HepG2 (cell line): ENCODE results near the gene CBFA2T2. TPM values are rescaled to one million over a fixed set of nuclear protein-coding genes. Genes with fewer than 3 reads are reported as not detected.
A peak's percentile ranks its signal among the peaks of the same experiment; 100 is the strongest.

Source experiments
- ATF1 ChIP-seq: IDR thresholded peaks from 2 replicates; pipeline ENCODE4 v1.6.1; 2016; ENCODE audit warnings: mild to moderate bottlenecking, control low read depth
- HMG20B ChIP-seq: conservative IDR thresholded peaks from 2 replicates; pipeline ENCODE4 v1.6.1; 2016; ENCODE audit warnings: missing genetic modification reagents, missing compliant biosample characterization
- MYC ChIP-seq: sonication (generic); formaldehyde crosslinking; IDR thresholded peaks from 2 replicates; pipeline ENCODE4 v1.9.0; 2021; ENCODE audit warnings: missing genetic modification reagents, borderline replicate concordance
- NFYC ChIP-seq: IDR thresholded peaks from 2 replicates; pipeline ENCODE4 v1.6.1; 2016; ENCODE audit warnings: missing genetic modification reagents, missing compliant biosample characterization
- SALL2 ChIP-seq: sonication (generic); formaldehyde crosslinking; IDR thresholded peaks from 2 replicates; pipeline ENCODE4 v1.8.1; 2023; ENCODE audit warnings: mild to moderate bottlenecking, missing genetic modification reagents, inconsistent platforms
- SMARCE1 ChIP-seq: fragments of 450-650 bp; IDR thresholded peaks from 2 replicates; pipeline ENCODE4 v1.6.1; 2017; ENCODE audit warnings: borderline replicate concordance
- SNAPC2 ChIP-seq: sonication (generic); formaldehyde crosslinking; IDR thresholded peaks from 2 replicates; pipeline ENCODE4 v1.8.1; 2022; ENCODE audit warnings: mild to moderate bottlenecking, missing genetic modification reagents
- STAT5B ChIP-seq: sonication (generic); formaldehyde crosslinking; IDR thresholded peaks from 2 replicates; pipeline ENCODE4 v1.4.0; 2020; ENCODE audit warnings: missing genetic modification reagents
- TFDP1 ChIP-seq: IDR thresholded peaks from 2 replicates; pipeline ENCODE4 v1.6.1; 2016; ENCODE audit warnings: missing compliant biosample characterization, missing genetic modification reagents, borderline replicate concordance
- ZFYVE20 ChIP-seq: sonication (generic); formaldehyde crosslinking; IDR thresholded peaks from 2 replicates; pipeline ENCODE4 v1.8.0; 2023; ENCODE audit warnings: low read depth, mild to moderate bottlenecking, moderate library complexity, missing genetic modification reagents, borderline replicate concordance
- ZNF275 ChIP-seq: sonication (generic); formaldehyde crosslinking; IDR thresholded peaks from 2 replicates; pipeline ENCODE4 v1.8.0; 2022; ENCODE audit warnings: missing genetic modification reagents, mild to moderate bottlenecking, inconsistent platforms, borderline replicate concordance
- ZNF280B ChIP-seq: sonication (generic); formaldehyde crosslinking; IDR thresholded peaks from 2 replicates; pipeline ENCODE4 v1.5.0; 2020; ENCODE audit warnings: missing genetic modification reagents, mild to moderate bottlenecking, borderline replicate concordance
- ZNF335 ChIP-seq: sonication (generic); formaldehyde crosslinking; IDR thresholded peaks from 2 replicates; pipeline ENCODE4 v1.4.0; 2020; ENCODE audit warnings: missing genetic modification reagents
- ZNF674 ChIP-seq: sonication (generic); formaldehyde crosslinking; IDR thresholded peaks from 2 replicates; pipeline ENCODE4 v1.5.0; 2020; ENCODE audit warnings: low read depth, mild to moderate bottlenecking, missing genetic modification reagents
- polyA plus RNA-seq, 8 experiments: library from polyadenylated mRNA; depleted of rRNA in 3 of 8; stranded (reverse) in 7 of 8; unstranded in 1 of 8; fragments of >200 nt; fragmentation: Illumina TruSeq in 4 of 8; extraction: Trizol in 4 of 8; gene quantifications; 2 replicates each; pipeline versions ENCODE4 v1.2.1 to v1.2.3, GENCODE V29; 2011 to 2016; ENCODE audit warnings: low read depth in 4 of 8, missing spikeins in 1 of 8, mixed read lengths in 1 of 8; ENCODE audit not compliant: insufficient read depth in 1 of 8
- total RNA-seq, 5 experiments: library from RNA; depleted of rRNA; stranded (reverse); fragments of >200 nt; fragmentation: Illumina TruSeq; extraction: Trizol; gene quantifications; 2 replicates each; pipeline ENCODE4 v1.2.3, GENCODE V29; 2016; ENCODE audit warnings: low read depth in 1 of 5
- TF ChIP-seq, protein P1 (sequence below): sonication (generic); formaldehyde crosslinking; IDR thresholded peaks from 2 replicates; pipeline ENCODE4 v1.5.0; 2020; ENCODE audit warnings: mild to moderate bottlenecking, missing genetic modification reagents, borderline replicate concordance

CBFA2T2 gene
- total and polyA plus RNA-seq, 2 of the 13 experiments (the other 11 are each of a cell fraction or from before 2014, with no cell fraction given), result 6.3 to 21.2 TPM

DNA sequence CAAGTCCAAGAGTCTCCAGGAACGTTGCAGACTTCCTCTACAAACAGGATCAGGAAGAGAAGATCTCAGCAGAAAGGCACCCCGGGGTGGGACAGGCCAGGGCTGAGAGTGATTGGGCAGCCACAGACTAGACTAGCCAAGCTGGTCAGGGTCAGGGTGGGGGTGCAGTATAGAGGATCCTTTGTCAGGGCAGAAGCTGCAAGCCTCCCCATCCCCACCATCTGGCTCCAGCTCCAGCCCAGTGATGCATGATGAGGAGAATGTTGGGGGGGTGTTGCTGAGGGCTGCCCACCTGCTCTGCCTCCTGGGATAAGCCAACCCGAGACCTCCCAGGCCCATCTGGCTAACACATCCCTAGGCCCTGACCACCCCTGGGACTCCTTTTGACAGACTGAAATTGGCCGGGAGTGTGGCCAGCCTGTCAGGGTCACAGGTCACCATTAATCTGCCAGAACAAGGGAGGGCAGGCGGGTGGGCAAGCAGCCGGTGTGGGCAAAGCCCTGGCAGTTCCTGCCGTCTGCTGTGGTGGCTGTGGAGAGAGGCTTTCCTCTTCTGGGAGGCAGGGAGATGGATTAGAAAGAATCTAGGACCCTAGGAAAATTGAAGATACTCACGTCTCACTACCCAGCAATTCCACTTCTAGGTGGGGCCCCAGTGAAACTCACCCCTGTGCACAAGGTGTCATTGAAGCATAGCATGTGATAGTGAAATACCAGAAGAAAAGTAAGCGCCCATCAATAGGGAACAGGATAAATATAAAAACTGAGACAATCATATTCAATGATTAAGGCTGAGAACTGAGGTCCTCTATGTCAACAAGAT is 24.2 kb upstream of the CBFA2T2 start (continued):
- TF ChIP-seq ZNF275 (CRISPR knock-in tag), result no peak
- no peak for TF ChIP-seq TFDP1 (CRISPR knock-in tag)
- TF ChIP-seq SMARCE1, result no peak
- no peak for TF ChIP-seq STAT5B (CRISPR knock-in tag)
- no peak for TF ChIP-seq MYC (CRISPR knock-in tag)
- no peak for TF ChIP-seq NFYC (CRISPR knock-in tag)
- no peak for TF ChIP-seq HMG20B (CRISPR knock-in tag)
- peak; percentile 48; the same call in 1 of the 2 replicates for TF ChIP-seq ZNF280B
- no peak for TF ChIP-seq ZFYVE20
- no peak for TF ChIP-seq ZNF674 (CRISPR knock-in tag)
- TF ChIP-seq SNAPC2 (CRISPR knock-in tag), result no peak
- 0 out of 2 replicates have a peak, but pooled peaks have one; percentile 48 for TF ChIP-seq SALL2 (CRISPR knock-in tag)
- TF ChIP-seq ZNF335, result no peak
- TF ChIP-seq, protein P1, sequence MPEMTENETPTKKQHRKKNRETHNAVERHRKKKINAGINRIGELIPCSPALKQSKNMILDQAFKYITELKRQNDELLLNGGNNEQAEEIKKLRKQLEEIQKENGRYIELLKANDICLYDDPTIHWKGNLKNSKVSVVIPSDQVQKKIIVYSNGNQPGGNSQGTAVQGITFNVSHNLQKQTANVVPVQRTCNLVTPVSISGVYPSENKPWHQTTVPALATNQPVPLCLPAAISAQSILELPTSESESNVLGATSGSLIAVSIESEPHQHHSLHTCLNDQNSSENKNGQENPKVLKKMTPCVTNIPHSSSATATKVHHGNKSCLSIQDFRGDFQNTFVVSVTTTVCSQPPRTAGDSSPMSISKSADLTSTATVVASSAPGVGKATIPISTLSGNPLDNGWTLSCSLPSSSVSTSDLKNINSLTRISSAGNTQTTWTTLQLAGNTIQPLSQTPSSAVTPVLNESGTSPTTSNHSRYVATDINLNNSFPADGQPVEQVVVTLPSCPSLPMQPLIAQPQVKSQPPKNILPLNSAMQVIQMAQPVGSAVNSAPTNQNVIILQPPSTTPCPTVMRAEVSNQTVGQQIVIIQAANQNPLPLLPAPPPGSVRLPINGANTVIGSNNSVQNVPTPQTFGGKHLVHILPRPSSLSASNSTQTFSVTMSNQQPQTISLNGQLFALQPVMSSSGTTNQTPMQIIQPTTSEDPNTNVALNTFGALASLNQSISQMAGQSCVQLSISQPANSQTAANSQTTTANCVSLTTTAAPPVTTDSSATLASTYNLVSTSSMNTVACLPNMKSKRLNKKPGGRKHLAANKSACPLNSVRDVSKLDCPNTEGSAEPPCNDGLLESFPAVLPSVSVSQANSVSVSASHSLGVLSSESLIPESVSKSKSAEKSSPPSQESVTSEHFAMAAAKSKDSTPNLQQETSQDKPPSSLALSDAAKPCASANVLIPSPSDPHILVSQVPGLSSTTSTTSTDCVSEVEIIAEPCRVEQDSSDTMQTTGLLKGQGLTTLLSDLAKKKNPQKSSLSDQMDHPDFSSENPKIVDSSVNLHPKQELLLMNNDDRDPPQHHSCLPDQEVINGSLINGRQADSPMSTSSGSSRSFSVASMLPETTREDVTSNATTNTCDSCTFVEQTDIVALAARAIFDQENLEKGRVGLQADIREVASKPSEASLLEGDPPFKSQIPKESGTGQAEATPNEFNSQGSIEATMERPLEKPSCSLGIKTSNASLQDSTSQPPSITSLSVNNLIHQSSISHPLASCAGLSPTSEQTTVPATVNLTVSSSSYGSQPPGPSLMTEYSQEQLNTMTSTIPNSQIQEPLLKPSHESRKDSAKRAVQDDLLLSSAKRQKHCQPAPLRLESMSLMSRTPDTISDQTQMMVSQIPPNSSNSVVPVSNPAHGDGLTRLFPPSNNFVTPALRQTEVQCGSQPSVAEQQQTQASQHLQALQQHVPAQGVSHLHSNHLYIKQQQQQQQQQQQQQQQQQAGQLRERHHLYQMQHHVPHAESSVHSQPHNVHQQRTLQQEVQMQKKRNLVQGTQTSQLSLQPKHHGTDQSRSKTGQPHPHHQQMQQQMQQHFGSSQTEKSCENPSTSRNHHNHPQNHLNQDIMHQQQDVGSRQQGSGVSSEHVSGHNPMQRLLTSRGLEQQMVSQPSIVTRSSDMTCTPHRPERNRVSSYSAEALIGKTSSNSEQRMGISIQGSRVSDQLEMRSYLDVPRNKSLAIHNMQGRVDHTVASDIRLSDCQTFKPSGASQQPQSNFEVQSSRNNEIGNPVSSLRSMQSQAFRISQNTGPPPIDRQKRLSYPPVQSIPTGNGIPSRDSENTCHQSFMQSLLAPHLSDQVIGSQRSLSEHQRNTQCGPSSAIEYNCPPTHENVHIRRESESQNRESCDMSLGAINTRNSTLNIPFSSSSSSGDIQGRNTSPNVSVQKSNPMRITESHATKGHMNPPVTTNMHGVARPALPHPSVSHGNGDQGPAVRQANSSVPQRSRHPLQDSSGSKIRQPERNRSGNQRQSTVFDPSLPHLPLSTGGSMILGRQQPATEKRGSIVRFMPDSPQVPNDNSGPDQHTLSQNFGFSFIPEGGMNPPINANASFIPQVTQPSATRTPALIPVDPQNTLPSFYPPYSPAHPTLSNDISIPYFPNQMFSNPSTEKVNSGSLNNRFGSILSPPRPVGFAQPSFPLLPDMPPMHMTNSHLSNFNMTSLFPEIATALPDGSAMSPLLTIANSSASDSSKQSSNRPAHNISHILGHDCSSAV (CRISPR knock-in tag), result no peak
- TF ChIP-seq ATF1 (CRISPR knock-in tag), result no peak
